OCI-M1 (cell line): ENCODE data around the gene MYLK2.
A peak's percentile ranks its signal among the peaks of the same experiment; 100 is the strongest.

Source experiments
- DNase-seq: peaks from one replicate; lab custom pipeline; 2025; lab: John Stamatoyannopoulos, UW

Gene MYLK2

DNA sequence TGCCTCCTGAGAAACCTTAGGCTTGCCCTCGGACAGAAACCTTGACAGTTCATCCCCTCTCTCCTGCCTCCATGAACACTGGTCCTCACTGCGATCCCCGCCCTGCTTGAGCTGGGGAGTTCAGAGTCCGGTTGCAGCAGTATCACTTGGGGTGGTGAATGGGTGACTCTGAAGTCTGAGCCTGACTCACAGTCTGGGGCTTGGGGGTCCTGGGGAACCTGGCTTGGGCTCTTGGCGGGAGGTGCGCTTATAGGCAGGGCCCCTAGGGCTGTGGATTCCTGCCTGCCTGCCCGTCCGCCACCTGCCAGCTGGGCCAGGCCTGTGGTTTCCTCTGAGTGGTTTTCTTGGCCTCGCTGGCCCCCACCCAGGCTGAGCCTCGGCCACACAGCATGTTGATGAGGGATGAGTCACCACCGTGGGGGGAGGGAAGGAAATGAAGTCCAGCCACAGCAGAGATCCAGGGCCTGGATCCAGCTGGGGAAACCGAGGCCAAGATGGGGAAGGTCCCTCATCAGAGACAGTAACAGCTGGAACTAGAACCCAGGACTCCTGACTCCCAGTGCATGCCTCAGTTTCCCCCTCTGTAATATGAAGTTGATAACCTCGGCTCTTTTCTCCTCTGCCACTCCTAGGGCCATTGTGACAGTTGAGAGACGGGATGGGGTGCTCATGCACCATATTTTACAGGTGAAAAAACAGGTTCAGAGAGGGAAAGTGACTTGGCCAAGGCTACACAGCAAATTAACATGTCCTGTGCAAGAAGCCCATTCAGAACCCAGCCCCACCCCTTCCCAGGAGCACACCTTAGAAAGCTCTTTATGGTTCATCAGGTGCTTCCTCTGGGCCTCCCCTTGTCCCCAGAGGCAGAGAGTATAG is 17.1 kb downstream of the MYLK2 start:
- DNase-seq = peak; percentile 85

DNA sequence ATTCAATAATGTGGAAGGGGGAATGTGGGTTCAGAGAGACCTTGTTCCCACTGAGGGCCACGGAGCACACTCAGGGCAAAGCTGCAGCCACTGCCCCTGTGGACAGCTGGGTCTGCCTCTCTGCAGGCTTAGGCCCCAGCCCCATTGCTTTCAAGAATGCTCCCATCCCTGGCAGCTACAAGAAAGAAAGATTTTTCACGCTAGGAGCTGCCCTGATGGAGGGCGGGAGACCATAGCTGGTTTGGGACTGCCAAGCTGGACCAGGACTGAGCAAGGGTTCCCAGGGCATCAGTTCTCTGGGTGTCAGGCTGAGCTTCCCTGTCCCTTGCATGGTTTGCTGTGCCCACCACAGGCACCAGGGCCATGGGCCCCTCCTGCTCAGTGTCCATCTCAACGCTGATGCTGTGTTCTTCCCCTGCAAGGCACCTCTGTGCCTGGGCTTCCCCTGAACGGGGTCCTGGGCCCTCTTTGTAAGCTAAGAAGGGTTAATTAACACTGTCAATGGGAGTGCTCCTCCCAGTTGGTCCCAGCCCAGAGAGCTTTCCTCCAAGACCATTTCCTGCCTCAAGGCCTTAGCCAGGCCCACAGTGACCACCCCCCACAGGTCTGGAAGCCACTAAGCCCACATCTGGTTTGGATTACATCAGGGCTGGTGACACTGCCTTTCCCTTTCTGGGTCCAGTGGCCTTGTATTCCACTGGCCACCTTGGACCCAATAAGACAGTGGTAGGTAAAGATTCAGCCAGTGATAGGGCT is 17.9 kb downstream of the MYLK2 start:
- peak; percentile 26 for DNase-seq

DNA sequence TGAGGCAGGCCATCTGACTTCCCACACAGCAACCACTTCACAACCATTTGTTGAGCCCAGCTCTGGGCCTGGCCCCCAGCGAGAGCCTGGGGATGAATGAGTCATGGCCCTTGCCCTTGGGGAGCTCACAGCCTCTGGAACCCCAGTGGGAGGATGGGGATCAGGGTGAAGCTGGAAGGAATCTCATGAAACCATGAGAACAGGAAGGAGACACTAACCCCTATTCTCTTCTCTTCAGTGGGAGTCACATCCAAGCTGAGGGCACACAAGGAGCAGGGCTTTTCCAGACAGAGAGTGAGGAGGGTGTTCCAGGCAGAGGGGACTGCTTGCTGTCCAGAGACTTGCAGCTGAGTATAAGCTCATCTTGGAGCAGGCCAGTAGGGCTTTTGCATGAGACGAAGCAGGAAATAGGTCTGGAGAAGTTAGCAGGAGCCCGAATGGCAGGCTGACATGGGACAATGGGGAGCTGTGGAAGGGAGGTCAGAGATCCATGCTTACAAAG is 18.8 kb downstream of the MYLK2 start:
- peak; percentile 15 for DNase-seq

DNA sequence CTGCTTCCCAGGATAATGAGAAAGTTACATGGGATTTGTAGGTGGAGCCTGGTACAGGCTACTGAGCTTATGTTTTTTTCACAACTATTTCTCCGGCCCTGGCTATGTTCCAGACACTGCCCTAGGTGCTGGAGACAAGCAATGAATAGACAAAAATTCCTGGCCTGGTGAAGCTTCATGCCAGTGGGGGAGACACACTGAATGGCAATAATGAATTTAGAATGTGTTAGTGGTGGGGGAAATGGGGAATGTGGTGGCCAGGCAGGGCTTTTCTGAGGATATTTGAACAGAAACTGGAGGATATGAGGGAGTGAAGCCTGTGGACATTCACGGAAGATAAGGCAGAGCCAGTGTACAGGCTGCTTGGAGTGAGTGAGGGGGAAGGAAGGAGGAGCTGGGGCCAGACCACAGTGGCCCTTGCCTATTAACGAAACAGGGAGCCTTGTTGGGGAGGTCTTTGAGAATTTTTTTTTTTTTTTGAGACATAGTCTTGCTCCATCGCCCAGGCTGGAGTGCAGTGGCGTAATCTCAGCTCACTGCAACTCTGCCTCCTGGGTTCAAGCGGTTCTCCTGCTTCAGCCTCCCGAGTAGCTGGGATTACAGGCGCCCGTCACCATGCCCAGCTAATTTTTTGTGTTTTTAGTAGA is 19.6 kb downstream of the MYLK2 start:
- peak; percentile 58 for DNase-seq

DNA sequence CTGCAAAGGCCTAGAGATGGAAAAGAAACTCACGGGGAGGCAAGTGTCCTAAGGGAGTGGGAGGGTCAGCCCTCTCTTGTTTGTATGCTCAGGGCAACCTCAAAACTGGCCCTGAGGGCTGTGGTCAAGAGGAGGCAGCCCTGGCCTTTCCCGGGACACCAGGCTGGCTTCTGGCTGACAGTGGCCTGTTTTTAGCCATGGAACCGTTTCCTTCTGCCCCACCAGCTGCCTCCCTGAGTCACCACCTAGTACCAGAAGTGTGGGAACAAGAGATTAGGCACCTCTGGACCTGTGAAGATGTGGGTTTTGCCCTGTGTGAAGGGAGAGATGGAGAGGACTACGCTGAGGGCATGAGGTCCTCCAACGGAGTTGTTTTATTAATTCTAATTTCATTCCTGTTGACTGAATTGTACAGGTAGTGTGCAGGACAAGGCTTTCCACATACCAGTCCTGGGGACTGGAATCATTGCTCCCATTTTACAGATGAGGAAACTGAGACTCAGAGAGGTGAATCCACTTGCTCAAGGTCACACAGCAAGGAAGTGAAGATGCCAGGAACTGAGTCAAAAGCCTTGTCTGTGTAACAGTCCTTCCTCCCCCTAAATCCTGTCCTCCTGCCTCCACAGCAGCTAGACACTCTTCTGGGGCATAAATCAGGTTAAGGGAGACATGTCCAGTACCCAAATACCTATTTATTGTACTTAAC is 20.8 kb downstream of the MYLK2 start:
- DNase-seq = no peak

DNA sequence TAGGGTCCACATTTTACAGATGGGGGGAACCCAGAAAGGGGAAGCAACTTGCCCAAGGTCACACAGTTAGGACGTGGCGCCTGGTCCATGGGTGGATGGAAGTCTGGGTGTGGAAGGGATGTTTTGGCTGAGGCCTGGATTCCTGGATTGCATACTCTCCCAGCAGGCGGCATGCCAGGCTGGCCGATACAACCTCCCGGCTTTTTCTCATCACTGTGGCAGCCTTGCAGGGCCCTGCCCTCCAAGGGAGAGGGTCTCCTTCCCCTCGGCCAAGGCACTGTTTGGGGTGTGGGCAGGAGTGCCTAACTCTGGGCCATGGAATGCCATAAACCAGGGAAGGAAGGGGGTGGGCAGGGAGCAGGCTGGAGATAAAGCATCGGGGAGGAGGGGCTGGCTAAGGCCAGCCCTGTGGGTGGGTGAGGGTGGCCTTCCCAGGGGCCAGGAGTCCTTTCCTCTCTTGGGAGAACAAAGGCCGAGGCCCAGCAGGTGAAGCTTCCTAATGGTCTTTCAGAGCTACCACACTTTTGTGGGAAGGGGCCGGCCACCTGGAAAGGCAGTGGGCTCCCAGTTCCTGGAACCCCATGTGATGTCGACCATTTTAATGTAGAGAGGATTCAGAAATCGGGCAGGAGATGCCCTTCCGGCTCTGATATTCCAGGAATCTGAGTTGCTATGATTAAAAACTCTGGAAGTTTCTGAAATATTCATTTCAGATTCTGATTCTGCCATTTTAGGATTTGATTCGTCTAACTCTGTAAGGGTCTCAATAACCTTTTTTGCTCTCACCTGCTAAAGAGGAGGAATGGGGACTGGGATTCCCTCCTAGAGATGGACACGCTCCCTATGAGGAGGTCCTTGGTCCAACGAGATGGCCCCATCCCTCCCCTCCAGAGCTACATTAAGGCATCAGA is 22.0 kb downstream of the MYLK2 start:
- no peak for DNase-seq

DNA sequence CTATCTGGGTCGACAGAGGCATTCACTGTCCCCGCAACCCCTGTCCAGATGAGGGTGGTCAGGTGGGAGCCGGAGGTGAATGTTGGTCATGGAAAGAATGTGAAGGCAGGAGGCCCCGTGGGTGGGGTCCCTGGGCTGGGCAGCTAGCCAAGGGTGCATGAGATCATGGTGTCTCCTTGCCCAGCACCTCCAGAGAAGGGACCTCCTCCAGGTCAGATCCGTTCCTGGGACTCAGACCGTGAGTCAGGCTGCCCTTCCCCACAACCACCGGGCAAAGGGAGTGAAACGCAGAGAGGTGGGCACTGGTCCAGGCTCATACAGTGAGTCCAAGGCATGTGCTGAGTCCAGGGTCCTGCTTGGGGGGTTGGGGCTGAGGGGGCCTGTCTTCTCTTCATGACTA is 22.8 kb downstream of the MYLK2 start:
- DNase-seq = no peak

DNA sequence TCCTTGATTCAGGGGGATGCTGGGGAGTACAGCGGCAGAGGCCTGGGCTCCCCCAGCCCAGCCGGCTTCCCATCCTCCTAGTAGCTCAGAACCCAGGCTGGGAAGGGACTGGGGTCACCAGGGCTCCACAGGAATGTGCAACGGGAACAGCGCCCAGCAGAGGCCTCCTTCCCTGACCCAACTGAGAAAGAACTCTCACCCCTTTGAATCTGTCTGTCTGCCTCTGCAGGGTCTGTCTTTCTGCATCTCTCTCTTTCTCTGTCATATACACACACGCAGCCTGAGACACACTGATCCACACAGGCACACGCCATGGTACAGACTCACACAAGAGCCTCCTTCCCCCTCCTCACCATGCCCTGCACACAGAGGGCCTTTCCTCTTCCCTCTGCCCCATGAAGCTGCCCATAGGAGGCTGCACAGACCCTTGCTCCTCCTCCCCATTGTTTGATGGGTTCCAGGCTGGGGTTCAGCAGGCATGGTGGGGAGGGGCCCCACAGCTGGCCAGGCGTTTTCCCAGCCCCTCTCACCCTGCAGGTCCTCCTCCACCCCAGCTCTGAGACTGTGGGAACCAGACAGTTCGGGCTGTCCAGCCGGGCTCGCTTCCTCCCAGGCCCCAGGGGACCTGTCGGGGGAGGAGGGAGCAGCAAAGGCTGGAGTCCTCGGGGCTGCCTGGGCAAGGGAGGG is 23.5 kb downstream of the MYLK2 start:
- no peak for DNase-seq

DNA sequence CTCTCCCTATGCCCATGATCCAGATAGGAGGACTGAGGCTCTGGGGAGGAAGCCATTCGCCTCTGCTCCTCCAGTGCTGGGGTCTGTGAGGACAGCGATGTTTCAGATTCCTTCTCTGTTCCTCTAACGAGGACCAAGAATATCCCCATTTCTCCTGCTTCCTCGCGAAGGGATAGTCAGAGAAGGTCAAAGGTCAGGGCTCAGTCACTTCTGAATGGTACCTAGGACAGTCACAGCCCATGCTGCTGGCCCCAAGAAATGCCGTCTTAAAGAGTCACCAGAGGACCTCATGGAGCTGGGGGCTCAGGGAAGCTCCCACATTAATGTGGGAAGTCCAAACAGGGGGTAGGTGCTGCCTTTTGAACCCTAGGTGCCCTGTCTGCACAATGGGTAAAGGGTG is 24.1 kb downstream of the MYLK2 start:
- no peak for DNase-seq

DNA sequence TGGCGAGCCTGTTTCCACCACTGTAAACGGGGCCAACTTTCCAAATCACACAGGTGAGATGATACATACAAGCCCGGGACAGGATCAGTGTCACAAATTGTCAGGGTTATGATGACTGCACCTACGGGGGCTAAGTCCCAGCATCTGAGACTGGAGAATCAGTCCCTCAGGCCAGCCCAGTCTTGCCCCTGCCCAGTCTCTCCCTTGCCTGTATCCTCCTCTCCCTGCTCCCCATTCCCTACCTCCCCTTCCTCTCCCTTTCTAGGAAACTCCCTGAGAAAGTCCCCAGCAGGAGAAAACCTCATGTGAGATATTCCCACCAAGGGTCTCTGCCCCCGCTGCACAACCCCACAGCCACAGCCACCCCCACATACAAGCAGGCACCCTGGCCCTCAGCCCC is 24.7 kb downstream of the MYLK2 start:
- DNase-seq = no peak

DNA sequence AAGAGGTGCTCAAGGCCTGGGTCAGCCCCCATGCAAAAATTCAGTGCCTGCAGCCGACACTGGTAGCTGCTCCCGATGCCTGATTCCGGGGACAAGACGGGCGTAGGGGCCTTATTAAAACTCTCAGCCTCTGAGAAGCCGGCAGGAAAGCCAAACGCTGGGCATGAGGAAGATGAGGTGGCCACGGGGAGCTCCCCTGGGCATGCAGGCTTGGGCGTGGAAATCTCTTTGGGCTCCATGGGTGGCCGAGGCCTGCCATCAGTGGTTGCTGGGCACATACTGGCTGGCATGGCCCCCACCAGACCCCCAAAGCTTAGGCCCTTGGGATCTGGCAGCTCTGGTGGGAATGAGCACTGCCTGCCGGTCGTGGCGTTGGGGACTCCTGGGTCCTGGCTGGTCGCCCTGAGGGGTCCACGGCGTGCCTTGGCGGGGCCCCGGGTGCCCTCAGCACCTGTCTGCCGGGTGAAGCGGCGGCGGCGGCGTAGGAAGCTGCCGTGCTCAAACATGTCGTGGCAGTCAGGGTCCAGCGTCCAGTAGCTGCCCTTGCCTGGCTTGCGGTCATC is 25.7 kb downstream of the MYLK2 start:
- no peak for DNase-seq

DNA sequence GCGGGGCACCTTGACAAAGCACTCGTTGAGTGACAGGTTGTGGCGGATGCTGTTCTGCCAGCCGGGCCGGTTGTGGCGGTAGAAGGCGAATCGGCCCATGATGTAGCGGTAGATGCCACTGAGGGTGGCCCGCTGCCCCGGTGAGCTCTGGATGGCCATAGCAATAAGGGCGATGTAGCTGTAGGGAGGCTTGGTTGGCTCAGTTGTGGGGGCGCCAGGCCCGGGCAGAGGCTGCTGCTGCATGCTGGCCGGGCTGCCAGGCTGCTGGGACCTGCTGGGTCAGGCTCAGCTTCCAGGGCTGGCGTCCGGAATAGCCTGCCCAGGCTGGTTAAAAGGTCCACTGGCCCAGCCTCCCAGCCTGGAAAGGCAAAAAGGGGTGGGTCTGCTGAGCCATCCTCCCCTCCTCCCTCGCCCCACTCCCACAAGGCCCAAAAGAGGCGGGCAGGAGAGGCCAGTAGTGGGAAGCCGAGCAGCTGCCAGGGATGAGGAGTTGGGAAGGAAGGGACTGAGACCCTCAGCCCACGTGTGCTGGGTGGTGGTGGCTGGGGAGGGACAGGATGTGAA is 26.2 kb downstream of the MYLK2 start, which contains the start of gene FOXS1:
FOXS1 (minus strand) TSS at position 305 of the 564 bp plus-strand sequence; CDS start at position 243, 62 bp downstream.
- DNase-seq = no peak

DNA sequence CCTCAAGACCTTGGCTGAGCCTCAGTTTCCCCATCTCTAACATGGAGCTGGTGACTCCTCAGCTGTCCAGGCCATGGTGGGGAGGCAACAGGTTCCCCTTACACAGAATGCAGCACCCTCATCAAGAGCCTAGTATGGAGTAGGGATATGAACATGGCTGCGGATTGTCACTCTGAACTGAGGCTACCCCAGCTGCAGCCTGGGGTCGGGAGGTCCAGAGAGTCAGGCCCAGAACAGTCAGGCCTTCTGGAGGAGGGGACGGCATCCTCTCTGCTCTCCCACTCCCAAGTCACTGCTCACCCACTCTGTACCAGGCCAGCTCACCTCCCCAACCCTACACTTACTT is 27.6 kb downstream of the MYLK2 start:
- DNase-seq = no peak

DNA sequence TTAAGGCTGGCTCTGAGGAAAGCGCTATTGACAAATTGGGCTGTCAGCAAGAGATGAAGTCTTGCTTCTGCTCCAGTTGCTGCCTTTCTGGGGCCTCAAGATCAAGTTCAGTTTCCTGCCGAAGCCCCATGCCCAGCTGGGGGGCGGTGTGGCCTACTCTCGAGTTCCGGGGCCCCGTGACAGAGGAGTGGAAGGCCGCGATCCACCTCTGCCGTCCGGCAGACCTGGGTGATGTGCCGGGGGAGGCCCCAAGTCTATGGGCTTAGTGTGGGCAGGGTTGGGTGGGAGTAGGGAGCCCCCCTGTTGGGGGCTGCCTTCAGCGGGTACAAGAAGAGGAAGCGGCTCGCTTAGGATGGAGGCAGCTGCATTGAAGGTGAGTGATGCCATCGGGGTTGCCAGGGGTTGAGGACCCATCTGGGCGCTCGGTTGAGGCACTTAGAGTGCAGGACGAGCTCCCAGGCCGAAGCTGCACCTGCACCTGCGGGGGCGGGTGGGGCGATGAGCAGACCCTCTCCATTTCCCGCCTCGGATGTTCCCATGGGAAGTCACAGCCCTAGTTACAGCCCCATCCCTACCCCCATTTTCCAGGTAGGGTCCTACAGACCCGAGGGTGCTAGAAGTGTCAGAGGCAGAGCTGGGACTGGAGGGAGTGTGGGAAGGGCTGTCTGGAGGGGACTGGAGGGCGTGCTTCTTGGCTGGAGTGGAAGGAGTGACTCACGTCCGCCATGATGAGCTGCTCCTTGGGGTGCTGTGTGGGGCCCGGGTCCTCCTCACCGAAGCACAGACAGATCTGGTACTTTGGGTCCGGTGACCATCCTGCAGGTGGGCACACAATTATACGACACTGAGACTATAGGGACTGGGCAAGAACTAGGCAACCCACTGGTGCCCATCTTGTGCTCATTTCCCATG is 29.2 kb downstream of the MYLK2 start:
- DNase-seq = no peak

DNA sequence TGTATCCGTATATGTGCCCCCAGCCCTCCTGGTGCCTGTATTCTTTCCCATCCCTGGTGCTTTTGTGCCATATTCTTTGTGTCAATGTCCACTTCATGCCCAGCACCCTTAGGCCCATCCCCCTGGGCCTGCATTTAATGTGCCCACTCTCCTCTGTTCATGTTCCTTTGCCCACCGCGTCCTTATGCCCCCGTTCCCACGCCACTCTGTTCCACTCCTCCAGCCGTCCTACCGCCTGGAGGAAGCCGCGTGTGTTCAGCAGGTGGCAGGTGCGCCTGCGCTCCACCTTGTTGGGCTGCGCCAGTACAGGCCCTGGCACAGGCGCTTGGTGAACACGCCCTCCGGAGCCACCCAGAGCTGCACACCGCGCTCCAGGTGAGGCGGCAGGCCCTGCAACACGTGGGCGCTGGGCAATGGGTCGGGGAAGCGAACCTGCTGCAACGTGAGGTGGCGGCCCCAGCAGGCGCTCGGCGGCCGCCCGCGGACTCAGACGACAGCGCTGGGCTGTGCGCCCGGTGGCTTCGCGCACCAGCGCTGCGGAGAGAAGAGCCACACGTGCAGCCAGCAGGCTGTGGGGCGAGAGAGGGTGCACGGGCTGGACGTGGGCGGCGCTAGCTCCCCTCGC is 30.3 kb downstream of the MYLK2 start:
- DNase-seq = no peak

DNA sequence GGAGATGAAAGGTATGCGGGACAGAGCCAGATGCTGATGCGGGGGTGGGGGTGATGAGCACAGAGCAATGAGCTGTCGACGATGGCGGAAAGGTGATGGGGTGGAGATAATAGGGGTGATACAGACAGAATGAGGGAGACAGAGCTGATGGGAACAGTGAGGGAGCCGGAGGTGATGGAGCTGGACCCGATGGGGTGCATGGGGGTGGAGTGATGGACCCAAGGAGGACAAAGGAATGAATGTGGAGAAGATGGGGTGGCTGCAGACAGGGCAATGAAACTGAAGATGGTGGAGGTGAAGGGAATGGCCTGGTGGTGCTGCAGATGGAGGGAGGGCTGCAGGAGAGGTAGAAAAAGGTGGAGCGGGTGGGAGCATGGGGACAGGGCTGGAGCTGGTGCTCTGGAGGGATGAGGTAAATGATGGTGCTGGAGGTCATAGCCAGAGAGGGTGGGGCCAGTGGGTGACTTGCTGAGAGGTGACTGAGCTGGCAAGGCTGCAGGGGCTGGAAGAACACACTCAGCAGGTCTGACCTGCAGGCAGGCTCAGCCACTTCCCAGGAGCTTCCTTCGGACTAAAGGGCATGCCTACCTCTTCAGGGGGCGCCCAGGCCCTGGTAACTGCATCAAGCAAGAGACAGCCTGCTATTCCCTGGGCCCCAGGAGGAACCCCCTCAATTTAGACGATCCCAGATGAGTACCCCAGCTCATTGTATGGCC is 32.2 kb downstream of the MYLK2 start:
- no peak for DNase-seq

DNA sequence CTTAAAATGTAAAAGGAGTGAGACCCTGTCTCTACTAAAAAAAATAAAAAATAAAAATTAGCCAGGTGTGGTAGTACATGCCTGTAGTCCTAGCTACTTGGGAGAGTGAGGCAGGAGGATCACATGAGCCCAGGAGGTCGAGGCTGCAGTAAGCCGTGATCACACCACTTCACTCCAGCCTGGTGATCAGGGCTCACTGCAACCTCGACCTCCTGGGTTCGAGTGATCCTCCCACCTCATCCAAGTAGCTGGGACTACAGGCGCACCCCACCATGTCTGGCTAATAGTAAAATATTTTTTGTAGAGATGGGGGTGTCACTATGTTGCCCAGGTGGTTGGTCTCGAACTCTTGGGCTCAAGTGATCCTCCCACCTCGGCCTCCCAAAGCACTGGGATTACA is 34.3 kb downstream of the MYLK2 start:
- no peak for DNase-seq
